CD4-positive, alpha-beta memory T cell (primary cell): Measurements from ENCODE around the gene PHC1. TPM values are rescaled to one million over a fixed set of nuclear protein-coding genes. Genes with fewer than 3 reads are reported as not detected.

ENCODE experiments used
- CTCF ChIA-PET: fragments of 350-600 bp; sonication (Branson Sonifier 250); formaldehyde crosslinking; loops from one replicate; lab custom pipeline; 2021; ENCODE audit warnings: inconsistent platforms; ENCODE audit not compliant: partially characterized antibody; lab: Charles Lee
- POLR2A ChIA-PET: fragments of 350-600 bp; sonication (Branson Sonifier 250); formaldehyde crosslinking; loops from one replicate; lab custom pipeline; 2021; ENCODE audit not compliant: partially characterized antibody; lab: Charles Lee
- DNase-seq, 5 donors: peaks; one replicate each; pipeline versions ENCODE4 v3.0.0 to v3.0.0-alpha.2; 2020 to 2022; ENCODE audit warnings: mixed read lengths in 1 of 5
- H3K27ac ChIP-seq: one replicate; pipeline ENCODE4 v1.7.0; 2013; ENCODE audit warnings: low read depth, low read length
- H3K27me3 ChIP-seq: 2 replicates; pipeline ENCODE4 v1.7.0; 2013; ENCODE audit warnings: mild to moderate bottlenecking, low read length, moderate library complexity; ENCODE audit not compliant: insufficient read depth
- H3K36me3 ChIP-seq: 2 replicates; pipeline ENCODE4 v1.7.0; 2013; ENCODE audit warnings: mild to moderate bottlenecking, low read length, moderate library complexity; ENCODE audit not compliant: insufficient read depth
- H3K4me1 ChIP-seq: 2 replicates; pipeline ENCODE4 v1.7.0; 2013; ENCODE audit warnings: mild to moderate bottlenecking, low read length, moderate library complexity; ENCODE audit not compliant: insufficient read depth
- H3K4me3 ChIP-seq, 2 donors: one replicate each; pipeline ENCODE4 v1.7.0; 2013; ENCODE audit warnings: low read length in 2 of 2, mild to moderate bottlenecking in 1 of 2
- H3K9me3 ChIP-seq, 2 donors: one replicate each; pipeline ENCODE4 v1.7.0; 2013; ENCODE audit warnings: low read length in 2 of 2, control low read depth in 1 of 2; ENCODE audit not compliant: control insufficient read depth in 1 of 2
- H3K27ac Mint-ChIP-seq, 7 donors: one replicate each; pipeline ENCODE4 v1.8.0; 2020 to 2021; ENCODE audit warnings: mixed read lengths in 7 of 7, mild to moderate bottlenecking in 6 of 7, inconsistent platforms in 3 of 7, moderate library complexity in 3 of 7
- H3K27me3 Mint-ChIP-seq, 2 donors: one replicate each; pipeline ENCODE4 v1.8.0; 2020 to 2021; ENCODE audit warnings: mixed read lengths in 2 of 2
- H3K36me3 Mint-ChIP-seq, 2 donors: one replicate each; pipeline ENCODE4 v1.8.0; 2020 to 2021; ENCODE audit warnings: mixed read lengths in 2 of 2, inconsistent platforms in 1 of 2, mild to moderate bottlenecking in 1 of 2
- H3K4me1 Mint-ChIP-seq, 4 donors: one replicate each; pipeline ENCODE4 v1.8.0; 2020 to 2021; ENCODE audit warnings: mixed read lengths in 4 of 4, mild to moderate bottlenecking in 1 of 4
- H3K4me3 Mint-ChIP-seq, 8 donors: one replicate each; pipeline ENCODE4 v1.8.0; 2020 to 2021; ENCODE audit warnings: mixed read lengths in 8 of 8, mild to moderate bottlenecking in 7 of 8, moderate library complexity in 6 of 8, inconsistent platforms in 3 of 8
- H3K9me3 Mint-ChIP-seq, 8 donors: one replicate each; pipeline ENCODE4 v1.8.0; 2020 to 2021; ENCODE audit warnings: mixed read lengths in 8 of 8, mild to moderate bottlenecking in 5 of 8, inconsistent platforms in 3 of 8, moderate library complexity in 1 of 8
- intact Hi-C: fragments of 100-400 bp; cut with micrococcal nuclease; formaldehyde crosslinking; loops from one replicate; pipeline ENCODE4 v1.15.1; 2023
- polyA plus RNA-seq, 2 donors: library from polyadenylated mRNA; unstranded; fragments of 300-500 nt; fragmentation: Illumina TruSeq; gene quantifications; one replicate each; pipeline ENCODE4 v1.2.3, GENCODE V29; 2021
- total RNA-seq, 2 experiments: library from RNA; stranded (reverse); gene quantifications; one replicate each; pipeline ENCODE4 v1.2.3, GENCODE V29; 2021

Gene PHC1
- total and polyA plus RNA-seq, 4 experiments from 2014 or later: 22.3 to 52.8 (median 40.2) TPM

- ChIA-PET CTCF (interaction anchor here (1.4 to 3.5 kb wide), 2 partner anchors 17 kb away, joined by 6 to 14 read pairs; no protein-coding TSS in a partner anchor), POLR2A (no interaction called here)
- Histone ChIP-seq H3K9me3 (no peaks in the 10 kb centered on the region), H3K27me3 (no peaks in the 10 kb centered on the region), H3K4me3 (no peak overlapping the region), H3K4me1 (no peaks in the 10 kb centered on the region), H3K36me3 (no peaks in the 10 kb centered on the region), H3K27ac (no peak overlapping the region)
- no peak overlapping the region for H3K27ac Mint-ChIP-seq
- H3K9me3 Mint-ChIP-seq: no peaks in the 10 kb centered on the region
- intact Hi-C loops: no loop called here
- H3K4me1 Mint-ChIP-seq: peaks cover 0 to 3% (median 0%) of the 10 kb centered on the region in 4 donors
- no peak for DNase-seq
- peaks cover 0 to 6% of the 10 kb centered on the region in 2 donors for H3K27me3 Mint-ChIP-seq
- no peaks in the 10 kb centered on the region for H3K36me3 Mint-ChIP-seq
- H3K4me3 Mint-ChIP-seq: no peak overlapping the region
These were observed 6.8 kb upstream of the PHC1 start for GRCh38 chr12:8907513-8907912.

GRCh38 chr12:8909752-8910151, 4.6 kb upstream of the PHC1 start:
- ChIA-PET CTCF (interaction anchor here (0.6 to 2.3 kb wide), 4 partner anchors 20 to 366 kb away, joined by 3 to 12 read pairs (median 4); partner anchors contain the start of gene M6PR), POLR2A (interaction anchor here (0.9 kb wide), 1 partner anchor 40 kb away, joined by 3 read pairs; the partner anchor contains the start of gene M6PR)
- Mint-ChIP-seq H3K27ac (no peak overlapping the region), H3K27me3 (no peaks in the 10 kb centered on the region), H3K4me3 (no peak overlapping the region), H3K4me1 (peaks cover 10 to 17% (median 14%) of the 10 kb centered on the region in 4 donors), H3K36me3 (peaks cover 0 to 1% of the 10 kb centered on the region in 2 donors), H3K9me3 (no peaks in the 10 kb centered on the region)
- DNase-seq: no peak
- no peaks in the 10 kb centered on the region for H3K27me3 ChIP-seq
- H3K4me3 ChIP-seq: no peak overlapping the region
- H3K27ac ChIP-seq: no peak overlapping the region
- intact Hi-C loops: no loop called here
- H3K9me3 ChIP-seq: no peaks in the 10 kb centered on the region
- H3K4me1 ChIP-seq: peaks cover 12% of the 10 kb centered on the region
- no peaks in the 10 kb centered on the region for H3K36me3 ChIP-seq

GRCh38 chr12:8911606-8912268, 2.6 kb upstream of the PHC1 start:
- Mint-ChIP-seq H3K4me3 (no peak overlapping the region), H3K27ac (peak overlapping the region in 2 of 7 donors; percentile 91 to 97), H3K36me3 (peaks cover 0 to 1% of the 10 kb centered on the region in 2 donors), H3K4me1 (peaks cover 10 to 17% (median 14%) of the 10 kb centered on the region in 4 donors), H3K27me3 (no peaks in the 10 kb centered on the region), H3K9me3 (no peaks in the 10 kb centered on the region)
- Histone ChIP-seq H3K4me1 (peaks cover 32% of the 10 kb centered on the region), H3K27me3 (no peaks in the 10 kb centered on the region), H3K27ac (no peak overlapping the region), H3K9me3 (no peaks in the 10 kb centered on the region), H3K4me3 (no peak overlapping the region), H3K36me3 (no peaks in the 10 kb centered on the region)
- CTCF ChIA-PET: interaction anchor here (0.9 to 7.3 kb wide), 8 partner anchors 21 to 367 kb away, joined by 3 to 38 read pairs (median 3); partner anchors contain the start of gene M6PR
- DNase-seq: no peak
- POLR2A ChIA-PET: interaction anchor here (0.6 to 0.8 kb wide), 3 partner anchors 12 to 119 kb away, joined by 3 read pairs; no protein-coding TSS in a partner anchor
- intact Hi-C loops: no loop called here

GRCh38 chr12:8912914-8913313, 1.4 kb upstream of the PHC1 start:
- Mint-ChIP-seq H3K9me3 (no peaks in the 10 kb centered on the region), H3K27ac (peak overlapping the region; percentile 91 to 100 (median 97)), H3K27me3 (no peaks in the 10 kb centered on the region), H3K4me3 (peak overlapping the region; percentile 16 to 95 (median 72)), H3K4me1 (peaks cover 10 to 17% (median 14%) of the 10 kb centered on the region in 4 donors), H3K36me3 (peaks cover 0 to 1% of the 10 kb centered on the region in 2 donors)
- Histone ChIP-seq H3K27me3 (no peaks in the 10 kb centered on the region), H3K36me3 (no peaks in the 10 kb centered on the region), H3K4me3 (no peak overlapping the region), H3K9me3 (no peaks in the 10 kb centered on the region), H3K27ac (peak overlapping the region; percentile 81), H3K4me1 (peaks cover 36% of the 10 kb centered on the region)
- POLR2A ChIA-PET: no interaction called here
- CTCF ChIA-PET: interaction anchor here (0.7 to 7.3 kb wide), 10 partner anchors 18 to 368 kb away, joined by 3 to 38 read pairs (median 4); partner anchors contain the start of gene M6PR
- intact Hi-C loops: no loop called here
- DNase-seq: peak in 3 of 5 donors; percentile 19 to 29 (median 23)

GRCh38 chr12:8913702-8914032, 642 bp upstream of the PHC1 start:
- H3K9me3 ChIP-seq: no peaks in the 10 kb centered on the region
- peaks cover 10 to 17% (median 14%) of the 10 kb centered on the region in 4 donors for H3K4me1 Mint-ChIP-seq
- intact Hi-C loops: loop anchor here (1.0 kb wide), 3 partner anchors 36 to 216 kb away; partner anchors contain the start of genes M6PR and RIMKLB
- no peaks in the 10 kb centered on the region for H3K27me3 Mint-ChIP-seq
- POLR2A ChIA-PET: interaction anchor here (1.4 to 2.7 kb wide), 2 partner anchors 36 to 128 kb away, joined by 3 to 39 read pairs; partner anchors contain the start of gene M6PR
- CTCF ChIA-PET: interaction anchor here (1.2 to 7.3 kb wide), 7 partner anchors 19 to 136 kb away, joined by 4 to 38 read pairs (median 13); partner anchors contain the start of gene M6PR
- H3K27me3 ChIP-seq: no peaks in the 10 kb centered on the region
- H3K27ac ChIP-seq: peak overlapping the region; percentile 81
- peaks cover 4 to 5% of the 10 kb centered on the region in 2 donors for H3K36me3 Mint-ChIP-seq
- H3K4me3 Mint-ChIP-seq: peak overlapping the region; percentile 90 to 95 (median 92)
- no peaks in the 10 kb centered on the region for H3K36me3 ChIP-seq
- no peak for DNase-seq
- H3K4me1 ChIP-seq: peaks cover 36% of the 10 kb centered on the region
- H3K9me3 Mint-ChIP-seq: no peaks in the 10 kb centered on the region
- peak overlapping the region; percentile 91 to 100 (median 97) for H3K27ac Mint-ChIP-seq
- H3K4me3 ChIP-seq: peak overlapping the region in 1 of 2 donors; percentile 61

- no peak overlapping the region for H3K27ac Mint-ChIP-seq
- peak; percentile 65 to 80 (median 70) for DNase-seq
- Histone ChIP-seq H3K4me3 (peak overlapping the region; percentile 81 to 92), H3K27ac (peak overlapping the region; percentile 63), H3K9me3 (no peaks in the 10 kb centered on the region), H3K36me3 (no peaks in the 10 kb centered on the region), H3K27me3 (no peaks in the 10 kb centered on the region), H3K4me1 (peaks cover 36% of the 10 kb centered on the region)
- H3K9me3 Mint-ChIP-seq: no peaks in the 10 kb centered on the region
- intact Hi-C loops: loop anchor here (1.0 kb wide), 3 partner anchors 34 to 218 kb away; partner anchors contain the start of genes M6PR and RIMKLB
- POLR2A ChIA-PET: interaction anchor here (0.7 to 2.7 kb wide), 8 partner anchors 10 to 271 kb away, joined by 3 to 39 read pairs (median 4); partner anchors contain the start of gene M6PR
- H3K36me3 Mint-ChIP-seq: peaks cover 8 to 11% of the 10 kb centered on the region in 2 donors
- H3K4me1 Mint-ChIP-seq: peaks cover 10 to 17% (median 14%) of the 10 kb centered on the region in 4 donors
- CTCF ChIA-PET: interaction anchor here (0.7 to 7.3 kb wide), 9 partner anchors 14 to 234 kb away, joined by 3 to 38 read pairs (median 9); partner anchors contain the start of gene M6PR
- no peak overlapping the region for H3K4me3 Mint-ChIP-seq
- no peaks in the 10 kb centered on the region for H3K27me3 Mint-ChIP-seq
These were observed 612 bp downstream of the PHC1 start for GRCh38 chr12:8914716-8915526.
